Body of pancreas (tissue), 4 donors: ENCODE data around the gene C3orf52.

ENCODE experiments used
- CTCF ChIP-seq, 7 experiments: fragments of 450-650 bp in 4 of 7; fragments of 200-600 bp in 3 of 7; sonication (generic) in 3 of 7; IDR thresholded peaks; one replicate each; pipeline ENCODE4 v1.5.1; 2016 to 2019; ENCODE audit warnings: antibody characterized with exemption in 7 of 7
- POLR2A ChIP-seq, 3 donors: fragments of 450-650 bp; IDR thresholded peaks; one replicate each; pipeline ENCODE4 v1.6.1; 2016; ENCODE audit warnings: antibody characterized with exemption in 3 of 3, mild to moderate bottlenecking in 2 of 3

- TF ChIP-seq CTCF (IDR thresholded peaks at IDR 0.05): no peak
- TF ChIP-seq POLR2A (IDR thresholded peaks at IDR 0.05): no peak
Measured at GRCh38 chr3:112097378-112097777, 11.2 kb downstream of the C3orf52 start.
